Amniotic epithelial cell (primary cell): ENCODE measurements around the gene FAM151B.
"Not testable (repeated sequence)": the region's sequence is repeated elsewhere in the genome, so short reads cannot be mapped to it uniquely, and the experiment has no call there.

Experiments
- DNase-seq: peaks from one replicate; pipeline ENCODE4 v3.0.0-alpha.2; 2010; ENCODE audit warnings: low read depth

Gene FAM151B

GRCh38 chr5:80504833-80505232 lies 16.9 kb downstream of the FAM151B start:
- no peak for DNase-seq

DNA sequence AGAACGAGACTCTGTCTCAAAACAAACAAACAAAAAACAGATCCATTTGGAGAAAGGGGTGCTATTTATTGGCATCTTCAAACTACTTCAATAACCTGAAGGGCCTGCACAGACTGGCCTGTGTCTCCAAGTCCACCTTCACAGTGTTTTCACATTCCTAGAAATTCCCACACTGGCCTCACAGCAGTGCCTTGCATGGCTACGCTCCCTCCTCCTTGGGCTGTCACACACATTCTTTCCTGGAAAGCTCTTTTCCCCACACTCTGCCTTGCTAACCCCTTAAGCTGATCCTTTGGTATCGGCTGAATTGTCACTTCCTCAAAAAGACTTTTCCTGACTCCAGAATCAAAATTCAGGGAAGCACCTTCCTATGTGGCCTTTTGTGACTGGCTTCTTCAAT lies 19.8 kb downstream of the FAM151B start:
- DNase-seq: no peak

GRCh38 chr5:80508844-80509243 lies 20.9 kb downstream of the FAM151B start:
- DNase-seq: no peak

DNA sequence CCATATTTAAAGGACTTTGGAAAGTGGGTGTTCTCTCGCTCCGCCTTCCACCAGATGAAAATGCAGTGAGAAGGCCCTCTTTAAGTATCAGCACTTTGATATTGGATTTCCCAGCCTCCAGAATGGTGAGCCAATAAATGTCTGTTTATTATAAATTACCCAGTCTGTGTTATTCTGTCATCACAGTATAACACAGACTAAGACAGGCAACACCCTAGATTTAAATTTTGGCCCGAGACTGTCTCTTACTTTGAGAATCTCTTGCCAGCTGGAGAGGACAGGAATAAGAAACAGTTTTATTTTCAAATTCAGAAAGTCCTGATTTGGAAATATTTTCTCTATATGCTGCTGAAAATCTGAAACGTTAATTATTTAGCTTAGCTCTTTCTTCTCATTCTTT lies 21.5 kb downstream of the FAM151B start:
- DNase-seq: no peak

DNA sequence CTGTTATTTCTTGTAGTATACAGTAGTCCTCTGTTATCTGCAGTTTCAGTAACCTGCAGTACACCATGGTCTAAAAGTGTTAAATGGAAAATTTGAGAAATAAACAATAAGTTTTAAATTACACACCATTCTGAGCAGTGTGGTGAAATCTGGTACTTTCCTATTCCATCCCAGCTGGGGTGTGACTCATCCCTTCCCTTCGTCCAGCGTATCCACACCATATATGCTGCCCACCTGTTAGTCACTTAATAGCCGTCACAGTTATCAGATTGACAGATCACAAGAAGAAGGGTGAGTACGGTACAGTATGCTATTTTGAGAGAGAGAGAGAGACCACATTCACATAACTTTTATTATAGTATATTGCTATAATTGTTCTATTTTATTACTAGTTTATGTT lies 28.9 kb downstream of the FAM151B start:
- DNase-seq: peak; percentile 89

GRCh38 chr5:80540691-80541090 lies 52.8 kb downstream of the FAM151B start:
- DNase-seq: peak; percentile 18

DNA sequence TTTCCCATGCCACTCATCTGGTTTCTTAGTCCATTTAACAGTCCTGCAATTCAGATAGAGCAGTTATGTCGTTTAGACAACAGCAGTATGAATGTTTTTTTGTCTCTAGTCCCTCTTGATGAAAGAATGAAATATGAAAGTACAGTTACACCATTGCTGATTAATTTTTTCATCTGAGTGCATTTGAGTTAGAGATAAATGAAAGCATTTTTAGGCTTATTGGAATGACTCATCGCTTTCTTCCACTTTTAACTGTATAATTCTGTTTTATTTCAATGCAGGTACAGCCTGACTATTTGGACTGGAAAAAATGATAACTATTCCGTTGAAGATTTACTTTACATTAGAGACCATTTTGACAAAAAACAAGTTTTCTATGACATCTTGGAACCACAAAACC lies 53.5 kb downstream of the FAM151B start:
- peak; percentile 18 for DNase-seq

DNA sequence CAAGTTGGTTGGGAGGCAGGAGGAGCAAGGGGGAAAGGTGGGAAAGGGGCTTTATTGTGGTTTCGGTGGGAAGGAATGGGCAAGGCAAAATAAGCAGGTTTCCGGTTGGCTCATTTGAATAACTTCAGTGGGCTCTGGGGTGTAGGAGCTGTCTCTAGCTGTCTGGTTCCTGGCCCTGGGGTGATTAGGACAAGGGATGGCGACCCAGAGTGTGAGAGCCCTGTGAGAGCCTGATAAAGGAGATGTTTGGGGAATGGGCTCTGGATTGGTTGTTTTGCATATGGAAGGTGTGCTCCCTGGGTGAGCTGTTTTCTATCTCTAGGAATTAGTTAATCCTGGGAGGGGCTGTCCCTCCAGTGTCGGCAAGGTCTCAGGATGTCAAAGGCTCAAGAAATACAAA lies 66.7 kb downstream of the FAM151B start:
- no peak for DNase-seq

DNA sequence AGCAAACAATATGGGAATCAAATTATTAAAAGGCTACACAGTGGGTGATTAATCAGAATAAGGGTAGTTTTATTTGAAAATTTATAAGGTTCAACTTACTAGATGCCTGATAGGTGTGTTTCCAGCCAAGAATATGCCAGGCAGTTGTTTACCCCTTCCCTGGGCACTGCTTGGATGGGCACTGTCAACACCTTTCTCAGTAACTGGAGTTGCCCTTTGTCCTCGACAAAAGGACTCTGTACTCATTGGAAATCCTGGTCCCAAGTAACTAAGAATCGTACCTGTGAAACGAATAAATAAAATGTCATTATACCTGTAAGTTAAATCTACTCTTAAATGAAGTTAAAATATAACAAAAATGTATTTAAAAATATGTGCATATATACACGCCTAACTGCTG lies 67.2 kb downstream of the FAM151B start:
- DNase-seq: no peak

DNA sequence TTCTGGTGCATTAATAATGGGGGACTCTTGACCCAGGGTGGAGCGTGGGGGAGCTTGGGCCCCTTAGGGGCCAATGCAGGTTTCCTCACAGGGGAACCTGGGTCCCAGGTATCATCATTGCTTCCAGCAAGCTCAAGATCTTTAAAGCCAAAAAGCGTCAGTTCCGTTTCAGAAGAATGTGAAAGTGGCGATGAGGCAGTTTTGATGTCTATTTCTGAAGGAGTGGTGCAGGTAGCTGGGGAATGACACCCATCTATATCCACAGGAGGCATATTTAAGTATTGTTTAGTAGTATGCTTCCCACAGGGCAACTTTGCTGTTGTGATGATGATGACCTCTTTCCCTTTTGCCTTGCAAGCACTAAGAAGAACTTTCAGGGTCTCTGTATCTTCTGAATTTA lies 71.3 kb downstream of the FAM151B start:
- no peak for DNase-seq

DNA sequence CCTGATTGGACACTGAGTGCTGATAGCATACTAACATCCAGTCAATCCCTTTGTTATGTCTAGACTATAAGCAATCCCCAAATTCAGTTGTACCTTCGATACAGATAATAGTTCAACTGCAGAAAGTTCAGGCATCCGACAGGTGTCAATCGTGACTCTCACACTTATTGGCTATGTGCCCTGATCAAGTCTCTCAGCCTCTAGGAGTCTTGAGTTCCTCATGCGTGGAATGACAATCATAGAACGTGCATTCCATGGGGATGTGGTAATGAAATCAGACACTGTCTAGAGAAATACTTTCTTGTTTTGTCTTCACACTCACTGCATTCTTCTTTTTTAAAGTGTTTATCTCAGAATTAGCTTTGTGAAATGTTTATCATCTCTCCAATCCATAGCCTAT lies 77.4 kb downstream of the FAM151B start:
- DNase-seq: no peak

DNA sequence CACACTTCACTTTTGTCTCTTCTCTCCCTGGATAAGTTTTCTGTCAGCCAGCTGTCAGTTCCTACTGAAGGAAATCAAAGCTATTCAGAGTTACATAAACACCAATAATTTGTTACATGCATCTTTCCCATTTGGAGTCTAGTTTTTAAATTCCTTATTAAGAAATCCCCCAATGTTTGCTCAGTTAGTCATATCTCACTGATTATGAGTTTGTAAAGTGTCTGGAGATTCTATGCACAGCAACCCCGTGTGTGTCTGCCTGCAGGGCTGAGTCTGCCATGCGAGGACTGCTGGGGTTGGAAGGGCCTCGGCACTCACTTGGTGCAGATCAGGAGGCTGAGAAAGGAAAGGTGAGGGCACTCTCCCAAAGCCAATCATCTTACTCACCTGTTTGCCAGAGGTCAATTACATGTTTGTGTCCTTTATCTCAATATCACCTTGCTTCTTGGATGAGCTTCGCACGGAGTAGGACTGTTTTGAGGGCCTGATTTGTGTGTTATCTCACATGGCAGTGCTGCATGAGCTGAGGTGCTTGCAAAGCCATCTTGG lies 78.9 kb downstream of the FAM151B start:
- no peak for DNase-seq

GRCh38 chr5:80568251-80568650 lies 80.4 kb downstream of the FAM151B start:
- DNase-seq: no peak

DNA sequence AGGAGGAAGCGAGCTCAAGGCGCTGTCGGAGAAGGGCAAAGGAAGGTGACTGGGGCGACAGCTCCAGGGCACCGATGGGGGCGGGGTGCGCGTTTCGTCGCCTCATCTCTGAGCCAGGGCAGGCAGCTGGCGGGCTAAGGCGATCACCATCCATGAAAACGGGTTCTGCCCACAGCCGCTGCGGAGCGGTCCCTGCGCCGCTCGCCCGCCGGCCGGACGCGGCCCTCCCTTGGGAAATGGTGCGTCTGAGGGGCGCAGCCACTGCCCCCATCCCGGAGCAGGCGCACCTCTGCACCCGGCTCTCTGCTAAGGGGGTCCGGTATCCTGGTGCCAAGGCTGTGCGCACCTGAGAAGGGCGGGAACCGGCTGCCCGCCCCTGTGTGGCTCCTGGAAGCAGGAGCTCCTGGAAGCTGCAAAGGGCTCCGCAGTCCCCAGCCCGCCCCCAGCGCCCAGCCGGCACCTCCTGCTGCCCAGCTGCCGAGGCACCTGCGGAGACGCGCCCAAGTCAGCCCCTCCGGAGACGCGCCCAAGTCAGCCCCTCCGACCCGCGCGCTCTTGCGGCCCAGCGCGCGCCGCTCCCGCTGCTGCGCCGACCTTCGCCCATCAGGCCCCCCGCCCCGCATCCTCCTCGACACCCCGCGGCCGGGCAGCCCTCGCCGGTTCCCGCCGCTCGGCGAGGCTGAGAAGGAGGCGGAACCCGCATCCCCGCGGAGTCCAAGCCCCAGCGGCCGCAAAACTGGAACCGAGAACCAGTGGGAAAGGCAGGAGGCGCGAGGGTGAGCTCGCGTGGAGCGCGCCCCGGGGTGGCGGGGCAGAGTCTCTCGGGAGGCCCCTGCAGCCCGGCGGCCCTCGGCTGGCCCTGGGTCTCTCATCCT lies 81.4 kb downstream of the FAM151B start:
- no peak for DNase-seq

DNA sequence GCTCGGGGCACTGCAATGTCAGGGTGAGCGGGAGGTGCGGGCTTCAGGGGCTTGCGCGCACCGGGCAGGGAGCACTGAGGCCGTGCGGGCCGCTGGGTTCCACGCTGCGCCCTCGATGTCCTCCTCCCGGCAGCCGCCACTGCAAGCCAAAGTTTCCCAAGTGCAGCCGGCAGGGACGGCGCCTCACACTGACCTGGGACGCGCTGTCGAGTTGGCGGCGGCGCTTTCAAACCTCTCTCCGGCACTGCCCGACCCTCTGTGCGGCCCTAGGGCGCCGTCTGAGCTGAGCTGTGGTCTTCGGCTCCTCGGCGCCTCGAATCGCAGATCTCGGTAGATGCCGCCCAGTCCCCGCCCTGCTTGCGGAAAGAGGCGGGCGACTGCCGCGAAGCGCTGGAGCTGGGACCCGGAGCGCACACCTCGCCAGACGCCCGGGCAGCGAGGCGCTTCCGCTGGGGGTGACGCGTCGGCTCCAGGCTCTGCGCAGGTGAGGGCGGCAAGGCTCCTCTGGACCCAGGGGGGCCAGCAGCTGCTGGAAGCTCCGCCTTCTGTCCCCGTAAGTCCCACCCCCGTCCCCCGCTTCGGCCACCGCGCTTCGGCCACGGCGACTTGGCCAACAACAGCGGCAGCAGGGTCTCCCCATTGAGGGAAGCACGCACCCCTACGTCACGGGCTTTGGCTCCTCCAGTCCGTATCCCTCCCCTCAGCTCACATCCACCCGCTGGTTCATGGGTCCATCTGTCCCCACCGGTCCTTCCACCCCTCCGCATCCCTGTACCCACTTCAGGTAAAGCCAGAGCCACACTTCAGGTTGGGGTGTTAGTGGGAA lies 82.3 kb downstream of the FAM151B start, which contains the start of gene ANKRD34B:
TSS of gene ANKRD34B (minus strand) at position 320 of the 826 bp plus-strand sequence. CDS start 10,261 bp downstream, outside the sequence.
- DNase-seq: no peak

DNA sequence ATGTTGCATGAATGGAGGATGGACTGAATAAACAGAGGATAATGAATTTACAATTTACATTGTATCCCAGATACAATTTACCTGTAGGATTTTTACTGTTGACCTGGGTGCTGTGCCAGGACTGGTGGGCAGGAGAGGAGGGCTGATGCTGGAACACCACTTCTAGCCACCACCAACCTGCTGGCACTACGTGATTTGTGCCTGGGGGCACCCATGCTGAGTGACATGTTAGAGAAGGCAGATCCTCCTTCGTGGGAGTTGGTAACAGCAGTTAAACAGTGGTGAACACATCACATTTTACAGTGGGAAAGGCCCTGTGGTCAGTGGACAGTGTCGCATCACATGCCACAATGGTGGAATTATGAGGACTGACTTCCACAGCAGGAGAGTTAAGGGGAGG lies 85.2 kb downstream of the FAM151B start:
- no peak for DNase-seq

GRCh38 chr5:80576383-80576782 lies 88.5 kb downstream of the FAM151B start:
- DNase-seq: no peak

DNA sequence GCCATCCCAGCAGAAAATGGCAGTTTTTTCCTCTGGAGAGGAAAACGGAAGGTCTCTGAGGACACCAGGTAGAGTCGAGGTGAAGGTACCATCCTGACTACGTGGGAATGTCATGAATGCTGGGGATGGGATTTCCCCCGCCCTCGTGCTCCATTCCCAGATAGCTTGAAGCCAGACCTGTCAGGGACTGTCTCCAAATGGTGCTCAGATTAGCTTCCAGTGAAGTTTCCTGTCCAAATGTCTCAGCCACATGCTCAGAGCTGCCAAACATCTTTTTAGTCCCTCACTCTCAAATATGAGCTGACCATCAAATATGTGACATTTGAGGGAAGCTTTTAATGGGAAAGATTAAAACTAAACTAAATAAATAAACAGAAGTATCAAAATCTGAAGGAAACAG lies 89.8 kb downstream of the FAM151B start:
- DNase-seq: no peak

GRCh38 chr5:80579050-80579449 lies 91.2 kb downstream of the FAM151B start:
- no peak for DNase-seq

DNA sequence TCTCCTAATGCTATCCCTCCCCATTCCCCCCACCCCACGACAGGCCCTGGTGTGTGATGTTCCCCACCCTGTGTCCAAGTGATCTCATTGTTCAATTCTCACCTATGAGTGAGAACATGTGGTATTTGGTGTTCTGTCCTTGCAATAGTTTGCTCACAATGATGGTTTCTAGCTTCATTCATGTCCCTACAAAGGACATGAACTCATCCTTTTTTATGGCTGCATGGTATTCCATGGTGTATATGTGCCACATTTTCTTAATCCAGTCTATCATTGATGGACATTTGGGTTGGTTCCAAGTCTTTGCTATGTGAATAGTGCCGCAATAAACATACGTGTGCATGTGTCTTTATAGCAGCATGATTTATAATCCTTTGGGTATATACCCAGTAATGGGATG lies 92.4 kb downstream of the FAM151B start:
- DNase-seq: not testable (repeated sequence)

DNA sequence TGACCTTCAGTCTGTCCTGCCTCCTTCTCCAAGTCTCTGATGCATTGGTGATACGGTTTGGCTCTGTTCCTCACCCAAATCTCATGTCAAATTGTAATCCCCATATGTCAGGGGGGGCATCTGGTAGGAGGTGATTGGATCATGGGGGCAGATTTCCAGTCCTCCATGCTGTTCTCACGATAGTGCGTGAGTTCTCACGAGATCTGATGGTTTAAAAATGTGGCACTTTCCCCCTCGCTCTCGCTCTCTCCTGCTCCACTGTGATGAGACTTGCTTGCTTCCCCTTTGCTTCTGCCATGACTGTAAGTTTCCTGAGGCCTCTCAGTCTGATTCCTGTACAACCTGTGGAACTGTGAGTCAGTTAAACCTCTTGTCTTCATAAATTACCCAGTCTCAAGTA lies 96.9 kb downstream of the FAM151B start:
- DNase-seq: no peak

- no peak for DNase-seq
Observed at GRCh38 chr5:80588858-80589540, 101.1 kb downstream of the FAM151B start.
